Urinary bladder (tissue), 4 donors: ENCODE results near the gene WFIKKN2. TPM values are rescaled to one million over a fixed set of nuclear protein-coding genes. Genes with fewer than 3 reads are reported as not detected.
"Not testable (repeated sequence)": the region's sequence is repeated elsewhere in the genome, so short reads cannot be mapped to it uniquely, and the experiment has no call there.

Experiments
- DNase-seq: peaks from one replicate; pipeline ENCODE4 v3.0.0-alpha.2; 2015; ENCODE audit errors: extremely low spot score
- H3K27ac ChIP-seq: one replicate; pipeline ENCODE4 v1.5.1; 2013; ENCODE audit warnings: low read depth, mild to moderate bottlenecking, moderate library complexity
- H3K36me3 ChIP-seq: one replicate; pipeline ENCODE4 v1.6.1; 2013; ENCODE audit warnings: mild to moderate bottlenecking, moderate library complexity; ENCODE audit not compliant: insufficient read depth
- H3K4me1 ChIP-seq: one replicate; pipeline ENCODE4 v1.6.1; 2013; ENCODE audit warnings: mild to moderate bottlenecking, moderate library complexity; ENCODE audit not compliant: insufficient read depth
- H3K4me3 ChIP-seq: one replicate; pipeline ENCODE4 v1.5.1; 2013; ENCODE audit warnings: low read depth, low read length
- WGBS: extraction: QIAGEN DNeasy Blood & Tissue Kit; methylation state at CpG from one replicate; pipeline ENCODE4 v1.1.7; 2013; 5-methylcytosine and 5-hydroxymethylcytosine counted together
- polyA plus RNA-seq: library from polyadenylated mRNA; stranded (reverse); fragments of 200-250 nt; gene quantifications from one replicate; pipeline ENCODE4 v1.2.3, GENCODE V29; 2013
- total RNA-seq: library from RNA; depleted of rRNA; stranded (reverse); fragments of >200 nt; gene quantifications from one replicate; pipeline ENCODE4 v1.2.3, GENCODE V29; 2014
- donor health status: healthy with polysubstance abuse.
- donor health status: healthy.

The WFIKKN2 gene
- total and polyA plus RNA-seq, 2 donors: 0.32 to 0.37 TPM

DNA sequence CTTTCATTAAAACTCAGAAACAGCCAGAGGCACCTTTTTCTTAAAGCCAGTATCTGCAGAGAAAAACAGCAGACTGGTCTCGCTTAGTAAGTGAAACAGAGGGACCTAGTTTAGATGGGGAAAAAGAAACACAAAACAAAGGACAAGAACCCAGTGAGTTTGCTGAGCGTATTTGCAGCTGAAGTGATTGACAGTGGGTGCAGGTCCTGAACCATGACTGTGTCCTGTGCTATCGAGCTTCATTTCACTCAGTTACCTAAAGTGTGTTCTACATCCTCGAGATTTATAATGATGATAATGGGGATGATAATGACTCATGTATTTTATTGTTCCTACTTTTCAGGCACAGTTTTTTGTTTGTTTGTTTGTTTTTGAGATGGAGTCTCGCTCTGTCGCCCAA, 31.7 kb upstream of the WFIKKN2 start:
- no peak overlapping the region for H3K27ac ChIP-seq
- H3K4me3 ChIP-seq: no peak overlapping the region
- H3K36me3 ChIP-seq: no peaks in the 10 kb centered on the region
- no peak for DNase-seq
- no peaks in the 10 kb centered on the region for H3K4me1 ChIP-seq
- WGBS: 79% methylated on average over 6 of the region's 6 CpGs

DNA sequence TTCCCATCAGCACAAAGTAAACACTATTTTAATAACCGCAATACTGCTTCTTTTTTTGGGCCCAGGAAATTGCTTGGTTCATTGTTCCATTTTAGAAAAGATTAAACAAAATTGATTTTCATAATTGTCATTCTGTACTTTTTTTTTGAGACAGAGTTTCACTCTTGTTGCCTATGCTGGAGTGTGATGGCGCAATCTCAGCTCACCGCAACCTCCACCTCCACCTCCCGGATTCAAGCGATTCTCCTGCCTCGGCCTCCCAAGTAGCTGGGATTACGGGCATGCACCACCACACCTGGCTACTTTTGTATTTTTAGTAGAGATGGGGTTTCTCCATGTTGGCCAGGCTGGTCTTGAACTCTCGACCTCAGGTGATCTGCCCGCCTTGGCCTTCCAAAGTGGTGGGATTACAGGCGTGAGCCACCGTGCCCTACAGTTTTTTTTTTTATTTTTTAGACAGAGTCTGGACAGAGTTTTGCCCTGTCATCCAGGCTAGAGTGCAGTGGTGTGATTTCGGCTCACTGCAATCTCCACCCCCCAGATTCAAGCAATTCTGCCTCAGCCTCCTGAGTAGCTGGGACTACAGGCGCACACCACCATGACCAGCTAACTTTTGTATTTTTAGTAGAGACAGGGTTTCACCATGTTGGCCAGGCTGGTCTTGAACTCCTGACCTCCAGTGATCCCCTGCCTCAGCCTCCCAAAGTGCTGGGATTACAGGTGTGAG, 30.5 kb upstream of the WFIKKN2 start:
- not testable (repeated sequence) for H3K4me1 ChIP-seq, H3K27ac ChIP-seq, DNase-seq, H3K36me3 ChIP-seq, H3K4me3 ChIP-seq
- WGBS: 96% methylated on average over 13 of the region's 13 CpGs

DNA sequence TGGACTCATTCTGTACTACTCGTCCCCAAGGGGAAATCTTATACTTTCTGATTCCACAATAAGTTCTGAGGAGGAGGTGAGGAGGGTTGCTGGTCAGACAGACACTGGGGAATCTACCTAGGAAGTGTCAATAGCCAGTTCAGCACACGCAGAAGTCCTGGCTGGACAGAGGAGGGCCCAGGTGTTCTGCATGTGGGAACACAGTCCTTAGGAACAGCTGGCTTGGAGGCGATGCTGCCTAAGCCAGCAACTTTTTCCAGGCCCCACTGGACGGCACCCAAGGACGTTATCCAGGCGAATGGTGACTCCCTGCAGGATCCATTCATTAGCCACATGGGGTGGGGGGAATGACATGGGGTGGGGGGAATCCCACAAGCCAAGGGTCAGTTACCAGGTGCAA, 29.9 kb upstream of the WFIKKN2 start:
- DNase-seq: no peak
- 59% methylated on average over 6 of the region's 6 CpGs for WGBS

DNA sequence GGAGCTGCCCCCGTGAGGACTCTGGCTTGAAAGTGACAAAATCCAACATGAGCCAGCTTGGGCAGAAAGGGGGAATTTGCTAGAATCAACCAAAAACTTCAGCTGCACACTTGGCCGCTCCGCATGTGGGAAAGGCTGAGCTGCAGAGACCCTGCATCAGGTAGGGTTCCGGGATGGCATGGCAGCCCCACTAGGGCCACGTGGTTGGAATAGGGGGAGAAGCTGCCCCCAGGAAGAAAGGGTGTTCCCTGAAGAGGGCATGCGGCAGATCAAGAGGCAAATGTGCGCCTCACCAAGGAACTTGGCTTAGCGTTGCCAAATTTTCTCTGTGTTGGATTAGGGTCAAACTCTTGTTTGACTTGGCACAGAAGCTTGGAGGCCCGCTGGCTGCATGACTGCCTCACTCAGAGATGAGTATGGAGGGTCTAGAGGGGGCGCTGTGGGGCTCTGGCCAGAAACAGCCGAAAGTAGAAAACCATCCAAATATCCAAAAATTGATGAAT, 29.2 kb upstream of the WFIKKN2 start:
- WGBS: 62% methylated on average over 11 of the region's 11 CpGs
- H3K4me1 ChIP-seq: no peaks in the 10 kb centered on the region
- no peak overlapping the region for H3K27ac ChIP-seq
- H3K36me3 ChIP-seq: no peaks in the 10 kb centered on the region
- DNase-seq: no peak
- H3K4me3 ChIP-seq: no peak overlapping the region

More for the DNA sequence above, 29.9 kb upstream of the WFIKKN2 start:
- Histone ChIP-seq H3K4me1 (no peaks in the 10 kb centered on the region), H3K27ac (no peak overlapping the region), H3K4me3 (no peak overlapping the region), H3K36me3 (no peaks in the 10 kb centered on the region)

DNA sequence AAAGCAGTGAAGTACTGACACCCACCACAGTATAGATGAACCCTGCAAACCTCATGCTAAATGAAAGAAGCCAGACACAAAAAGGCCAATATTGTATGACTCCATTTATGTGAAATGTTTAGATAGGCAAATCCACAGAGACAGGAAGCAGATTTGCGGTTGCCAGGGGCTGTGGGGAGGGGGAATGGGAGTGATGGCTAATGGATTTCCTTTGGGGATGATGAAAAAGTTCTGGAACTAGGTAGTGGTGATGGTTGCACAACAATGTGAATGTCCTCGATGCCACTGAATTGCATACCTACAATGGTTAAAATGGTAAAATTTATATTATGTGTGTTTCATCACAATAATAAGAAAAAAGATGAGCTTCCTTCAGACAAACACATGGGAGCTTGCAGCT, 28.4 kb upstream of the WFIKKN2 start:
- Histone ChIP-seq H3K36me3 (no peaks in the 10 kb centered on the region), H3K27ac (no peak overlapping the region), H3K4me3 (no peak overlapping the region), H3K4me1 (no peaks in the 10 kb centered on the region)
- no peak for DNase-seq
- 52% methylated on average over 2 of the region's 2 CpGs for WGBS

DNA sequence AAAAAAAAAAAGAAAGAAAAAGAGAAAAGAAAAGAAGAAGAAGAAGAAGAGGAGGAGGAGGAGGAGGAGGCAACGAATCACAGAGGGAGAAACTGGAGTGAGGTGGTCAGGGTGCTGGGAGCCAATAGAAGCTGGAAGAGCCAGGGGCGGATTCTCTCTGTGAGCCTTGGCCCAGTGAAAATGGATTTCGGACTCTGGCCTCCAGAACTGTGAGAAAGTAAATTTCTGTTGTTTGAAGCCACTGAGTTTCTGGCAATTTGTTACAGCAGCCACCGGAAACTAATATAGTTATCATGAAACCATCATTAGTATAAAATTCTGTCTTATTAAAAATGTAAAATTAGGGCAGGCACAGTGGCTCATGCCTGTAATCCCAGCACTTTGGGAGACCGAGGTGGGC, 27.7 kb upstream of the WFIKKN2 start:
- WGBS: 88% methylated on average over 5 of the region's 5 CpGs
- Histone ChIP-seq H3K4me1 (no peaks in the 10 kb centered on the region), H3K4me3 (no peak overlapping the region), H3K27ac (no peak overlapping the region), H3K36me3 (no peaks in the 10 kb centered on the region)
- DNase-seq: no peak

DNA sequence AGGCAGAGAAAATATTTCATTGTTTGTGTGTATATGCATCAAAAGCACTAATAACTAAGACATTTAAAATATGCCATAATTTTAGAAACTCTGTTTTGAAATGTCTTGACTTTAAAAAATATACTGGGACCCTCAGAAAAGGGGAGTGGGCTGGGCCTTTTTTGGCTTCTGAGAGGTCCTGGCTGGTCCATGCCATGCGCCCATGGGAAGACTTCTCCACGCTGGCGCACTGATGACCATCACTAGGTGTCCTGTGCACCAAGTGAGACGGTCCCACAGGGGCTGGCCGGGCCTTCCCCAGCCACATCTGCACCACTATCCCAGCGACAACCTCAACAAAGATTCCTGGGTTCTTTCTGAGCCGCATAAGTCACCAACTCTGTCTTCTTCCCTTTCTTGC, 27.0 kb upstream of the WFIKKN2 start:
- Histone ChIP-seq H3K36me3 (no peaks in the 10 kb centered on the region), H3K4me1 (no peaks in the 10 kb centered on the region), H3K27ac (no peak overlapping the region), H3K4me3 (no peak overlapping the region)
- DNase-seq: no peak
- WGBS: 96% methylated on average over 7 of the region's 7 CpGs

DNA sequence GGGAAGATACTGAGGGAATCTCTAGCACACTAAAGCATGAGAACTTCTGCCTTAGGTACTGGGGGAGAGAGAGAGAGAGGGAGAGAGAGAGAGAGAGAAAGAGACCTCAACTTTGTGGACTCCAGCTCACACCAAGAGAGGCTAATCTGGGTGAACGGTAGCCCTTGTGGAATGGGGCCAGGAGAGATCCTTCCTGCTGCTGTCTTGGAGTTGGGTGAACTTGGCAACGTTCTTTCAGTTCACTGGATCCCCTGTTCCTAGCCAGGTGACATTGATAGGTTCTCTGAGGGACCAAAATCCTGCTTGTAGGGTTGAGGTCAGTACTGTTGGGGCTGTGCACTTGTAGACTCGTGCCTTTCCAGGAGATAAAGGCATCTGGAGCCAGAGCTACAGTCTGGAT, 26.5 kb upstream of the WFIKKN2 start:
- no peaks in the 10 kb centered on the region for H3K4me1 ChIP-seq
- no peaks in the 10 kb centered on the region for H3K36me3 ChIP-seq
- WGBS: 73% methylated on average over 3 of the region's 3 CpGs
- H3K4me3 ChIP-seq: no peak overlapping the region
- no peak for DNase-seq
- H3K27ac ChIP-seq: no peak overlapping the region

DNA sequence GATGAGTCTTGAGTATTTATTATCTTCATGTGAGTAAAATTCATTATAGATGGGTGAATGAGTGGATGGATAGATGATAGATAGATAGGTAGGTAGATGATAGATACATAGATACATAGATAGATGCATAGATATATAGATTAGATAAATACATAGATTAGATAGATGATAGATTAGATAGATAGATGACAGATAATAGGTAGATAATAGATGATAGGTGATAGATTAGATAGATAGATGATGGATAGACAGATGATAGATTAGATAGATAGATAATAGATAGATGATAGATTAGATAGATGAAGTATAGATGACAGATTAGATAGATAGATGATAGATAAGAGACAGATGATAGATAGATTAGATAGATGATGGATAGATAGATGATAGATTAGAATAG, 21.8 kb upstream of the WFIKKN2 start:
- no peak overlapping the region for H3K27ac ChIP-seq
- H3K4me1 ChIP-seq: no peaks in the 10 kb centered on the region
- no peak overlapping the region for H3K4me3 ChIP-seq
- DNase-seq: no peak
- H3K36me3 ChIP-seq: no peaks in the 10 kb centered on the region

DNA sequence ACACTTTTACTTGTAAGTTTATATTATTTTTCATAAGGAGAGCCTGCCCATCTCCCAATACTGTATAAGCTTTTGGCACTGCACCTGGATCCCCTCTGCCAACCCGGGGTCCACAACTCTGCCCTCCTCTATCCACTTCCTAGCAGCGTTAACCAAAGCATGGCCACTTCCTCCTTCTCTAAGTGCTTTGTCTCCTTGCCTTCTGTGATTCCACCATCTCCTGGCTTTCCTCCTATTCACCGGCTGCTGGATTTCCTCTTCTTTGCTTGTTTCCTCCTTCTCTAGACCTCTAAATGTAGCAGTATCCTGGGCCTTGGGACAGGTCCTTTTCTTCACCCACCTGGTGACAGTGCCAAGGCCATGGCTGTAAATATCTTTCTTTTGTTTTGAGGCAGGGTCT, 20.0 kb upstream of the WFIKKN2 start:
- no peaks in the 10 kb centered on the region for H3K4me1 ChIP-seq
- H3K27ac ChIP-seq: no peak overlapping the region
- WGBS: 62% methylated on average over 3 of the region's 3 CpGs
- DNase-seq: no peak
- H3K36me3 ChIP-seq: no peaks in the 10 kb centered on the region
- H3K4me3 ChIP-seq: no peak overlapping the region

DNA sequence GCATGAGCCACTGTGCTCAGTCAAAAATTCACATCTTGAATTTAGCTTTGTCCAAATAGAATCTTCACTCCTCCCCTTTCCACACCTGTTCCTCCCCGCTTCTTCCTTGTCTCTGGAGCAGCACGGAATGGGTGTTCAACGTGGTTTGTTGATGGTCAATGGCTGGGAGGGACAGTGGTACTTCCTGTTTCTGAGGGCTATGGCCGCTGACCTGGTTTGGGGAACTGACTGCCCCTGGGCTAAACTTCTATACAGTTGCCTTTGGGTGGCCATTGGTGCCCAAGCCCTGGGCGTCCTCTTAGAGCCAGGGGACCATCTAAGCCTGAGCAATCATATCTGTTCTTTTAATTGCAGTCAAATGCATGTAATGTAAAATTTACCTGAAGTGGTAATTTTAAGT, 19.1 kb upstream of the WFIKKN2 start:
- 82% methylated on average over 5 of the region's 5 CpGs for WGBS
- Histone ChIP-seq H3K36me3 (no peaks in the 10 kb centered on the region), H3K4me3 (no peak overlapping the region), H3K4me1 (no peaks in the 10 kb centered on the region), H3K27ac (no peak overlapping the region)
- DNase-seq: no peak

DNA sequence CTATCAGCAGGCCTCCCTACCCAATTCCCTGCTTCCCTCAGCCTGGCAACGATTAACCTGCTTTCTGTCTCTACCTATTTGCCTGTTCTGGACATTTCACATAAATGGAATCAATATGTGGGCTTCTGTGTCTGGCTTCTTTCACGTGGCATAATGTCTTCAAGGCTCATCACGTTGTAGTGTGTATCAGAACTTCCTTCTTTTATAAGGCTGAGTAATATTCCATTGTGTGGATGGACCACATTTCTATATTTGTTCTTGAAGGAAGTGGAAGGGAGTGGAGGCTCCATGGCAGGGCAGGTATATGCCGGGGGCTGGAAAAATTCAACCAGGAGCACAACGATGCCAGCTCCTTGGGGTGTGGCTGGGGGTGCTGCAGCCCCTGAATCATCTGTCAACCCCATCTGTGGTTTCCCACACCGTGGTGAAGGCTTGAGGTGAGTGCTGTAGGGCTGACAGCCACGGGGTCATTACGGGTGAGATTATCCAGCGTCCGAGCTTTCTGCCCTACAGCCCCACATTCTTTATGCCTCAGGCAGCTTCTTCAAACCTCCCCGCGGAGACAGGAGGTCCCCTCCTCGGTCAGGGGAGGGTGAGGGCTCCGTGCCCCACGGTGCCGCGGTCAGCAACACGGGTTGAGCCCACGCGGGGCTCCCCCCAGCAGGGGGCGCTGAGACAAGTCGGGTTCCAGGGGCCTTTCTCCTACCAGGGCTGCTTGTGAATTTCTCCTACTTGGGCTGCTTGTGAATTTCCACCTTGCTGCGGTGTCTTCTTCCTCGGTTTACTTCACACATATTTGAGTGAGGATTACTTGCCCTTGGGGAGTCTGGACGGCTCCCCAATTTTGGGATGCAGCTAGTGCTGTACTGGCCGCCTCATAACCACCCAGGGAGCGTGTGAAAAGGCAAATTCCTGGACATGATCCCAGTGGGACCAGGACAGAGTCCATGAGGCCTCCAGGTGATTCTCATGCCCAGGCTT, 18.3 kb upstream of the WFIKKN2 start:
- no peak overlapping the region for H3K27ac ChIP-seq
- no peak for DNase-seq
- no peak overlapping the region for H3K4me3 ChIP-seq
- no peaks in the 10 kb centered on the region for H3K4me1 ChIP-seq
- H3K36me3 ChIP-seq: no peaks in the 10 kb centered on the region
- WGBS: 29% methylated on average over 27 of the region's 27 CpGs

DNA sequence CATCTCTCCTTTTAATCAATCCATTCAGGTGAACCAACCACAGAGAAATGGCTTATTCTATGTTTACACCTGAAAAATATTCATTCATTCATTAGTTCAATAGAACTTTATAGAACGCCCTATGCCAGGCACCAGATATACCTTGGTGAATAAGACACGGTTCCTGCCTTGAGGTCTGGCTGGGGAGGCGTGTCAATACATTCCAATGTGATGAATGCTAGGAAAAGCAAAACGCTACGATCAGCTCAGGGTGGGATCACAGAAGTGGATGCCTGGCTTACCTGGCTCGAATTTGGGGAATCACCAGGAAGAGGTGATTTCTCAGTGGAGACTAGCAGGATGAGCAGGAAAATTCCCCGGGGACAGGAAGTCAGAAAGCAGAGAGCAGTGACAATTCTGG, 17.5 kb upstream of the WFIKKN2 start:
- H3K4me3 ChIP-seq: no peak overlapping the region
- H3K36me3 ChIP-seq: no peaks in the 10 kb centered on the region
- WGBS: 57% methylated on average over 7 of the region's 7 CpGs
- H3K27ac ChIP-seq: no peak overlapping the region
- no peaks in the 10 kb centered on the region for H3K4me1 ChIP-seq
- DNase-seq: no peak

DNA sequence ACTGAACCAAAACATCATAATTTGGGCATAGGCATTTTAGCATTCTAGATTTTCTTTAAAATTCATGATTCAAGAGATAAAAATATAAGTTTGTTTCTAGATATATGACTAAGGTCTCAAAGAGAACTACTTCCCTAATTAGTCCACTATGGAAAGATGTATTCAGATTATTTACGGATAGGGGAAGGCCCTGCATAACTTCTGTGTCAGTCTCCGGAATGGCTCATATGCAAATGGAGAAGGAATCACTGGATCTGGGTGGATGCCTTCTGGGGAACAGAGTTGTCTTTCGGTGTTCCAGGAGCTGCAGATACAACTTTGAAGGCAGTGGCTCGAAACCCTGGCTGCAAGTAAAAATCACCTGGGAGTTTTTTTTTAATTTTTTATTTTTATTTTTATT, 17.1 kb upstream of the WFIKKN2 start:
- no peaks in the 10 kb centered on the region for H3K36me3 ChIP-seq
- H3K27ac ChIP-seq: no peak overlapping the region
- no peak overlapping the region for H3K4me3 ChIP-seq
- H3K4me1 ChIP-seq: no peaks in the 10 kb centered on the region
- DNase-seq: no peak
- 89% methylated on average over 4 of the region's 4 CpGs for WGBS
